Esophagus muscularis mucosa (tissue), 4 donors: ENCODE measurements around the gene ARHGAP8.

Experiments used
- EP300 ChIP-seq: sonication (generic); formaldehyde crosslinking; IDR thresholded peaks from one replicate; pipeline ENCODE4 v1.6.1; 2017; ENCODE audit warnings: antibody characterized with exemption
- POLR2A ChIP-seq: fragments of 450-650 bp; IDR thresholded peaks from one replicate; pipeline ENCODE4 v1.6.1; 2017; ENCODE audit warnings: antibody characterized with exemption, moderate library complexity, mild to moderate bottlenecking, low read depth
- TF ChIP-seq, protein P1 (sequence below), 3 experiments: fragments of 200-600 bp in 2 of 3; fragments of 450-650 bp in 1 of 3; sonication (generic) in 2 of 3; IDR thresholded peaks; one replicate each; pipeline ENCODE4 v1.5.1; 2017 to 2019; ENCODE audit warnings: antibody characterized with exemption in 3 of 3, mild to moderate bottlenecking in 2 of 3, moderate library complexity in 1 of 3

- TF ChIP-seq POLR2A: no peak
- TF ChIP-seq, protein P1, sequence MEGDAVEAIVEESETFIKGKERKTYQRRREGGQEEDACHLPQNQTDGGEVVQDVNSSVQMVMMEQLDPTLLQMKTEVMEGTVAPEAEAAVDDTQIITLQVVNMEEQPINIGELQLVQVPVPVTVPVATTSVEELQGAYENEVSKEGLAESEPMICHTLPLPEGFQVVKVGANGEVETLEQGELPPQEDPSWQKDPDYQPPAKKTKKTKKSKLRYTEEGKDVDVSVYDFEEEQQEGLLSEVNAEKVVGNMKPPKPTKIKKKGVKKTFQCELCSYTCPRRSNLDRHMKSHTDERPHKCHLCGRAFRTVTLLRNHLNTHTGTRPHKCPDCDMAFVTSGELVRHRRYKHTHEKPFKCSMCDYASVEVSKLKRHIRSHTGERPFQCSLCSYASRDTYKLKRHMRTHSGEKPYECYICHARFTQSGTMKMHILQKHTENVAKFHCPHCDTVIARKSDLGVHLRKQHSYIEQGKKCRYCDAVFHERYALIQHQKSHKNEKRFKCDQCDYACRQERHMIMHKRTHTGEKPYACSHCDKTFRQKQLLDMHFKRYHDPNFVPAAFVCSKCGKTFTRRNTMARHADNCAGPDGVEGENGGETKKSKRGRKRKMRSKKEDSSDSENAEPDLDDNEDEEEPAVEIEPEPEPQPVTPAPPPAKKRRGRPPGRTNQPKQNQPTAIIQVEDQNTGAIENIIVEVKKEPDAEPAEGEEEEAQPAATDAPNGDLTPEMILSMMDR (IDR thresholded peaks at IDR 0.05): no peak
- no peak for TF ChIP-seq EP300
Observed at GRCh38 chr22:44821741-44822475, 69.5 kb downstream of the ARHGAP8 start.
